Stimulated activated CD4-positive, alpha-beta T cell treated with anti-CD3 and anti-CD28 coated beads, Interleukin-2, amount 100 ng/mL, for 48 hours (primary cell): ENCODE data around the gene CTSH.
"Not testable (repeated sequence)": the region's sequence is repeated elsewhere in the genome, so short reads cannot be mapped to it uniquely, and the experiment has no call there.

Experiments
- DNase-seq, 2 donors: peaks; one replicate each; pipeline ENCODE4 v3.0.0-alpha.2; 2020

CTSH gene

DNA sequence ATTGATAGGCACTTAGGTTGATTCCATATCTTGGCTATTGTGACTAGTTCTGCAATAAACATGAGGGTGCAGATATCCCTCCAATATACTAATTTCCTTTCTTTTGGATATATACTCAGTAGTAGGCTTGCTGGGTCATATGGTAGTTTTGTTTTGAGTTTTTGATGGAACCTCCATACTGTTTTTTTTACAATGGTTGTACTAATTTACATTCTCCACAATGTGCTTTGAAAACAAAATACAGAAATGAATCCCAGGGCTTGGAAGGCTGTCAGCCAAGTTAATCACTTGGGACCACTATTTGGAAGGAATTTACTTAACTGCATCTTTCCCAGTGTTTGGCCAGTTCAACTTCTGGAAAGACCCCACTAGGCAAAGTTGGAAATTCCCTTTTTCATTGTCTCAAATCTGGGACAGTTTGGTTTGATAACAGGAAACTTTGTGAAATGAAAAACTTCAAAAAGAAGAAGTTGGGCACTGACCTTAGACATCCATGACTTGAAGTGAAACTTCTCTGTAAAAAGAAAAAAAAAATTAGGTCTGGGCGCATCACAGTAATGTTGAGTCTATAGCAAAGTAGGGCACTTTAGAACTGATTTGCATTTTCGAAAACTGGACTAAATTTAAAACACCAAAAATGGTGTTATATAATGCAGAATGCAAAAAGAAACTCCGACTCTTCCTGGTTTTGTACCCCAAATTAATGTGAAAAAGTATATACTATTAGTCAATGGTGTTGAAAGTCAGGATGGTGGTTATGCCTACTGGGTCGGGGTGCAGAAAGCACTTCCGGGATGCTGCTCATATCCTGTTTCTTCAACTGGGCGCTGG lies 6.0 kb downstream of the CTSH start:
- no peak for DNase-seq

DNA sequence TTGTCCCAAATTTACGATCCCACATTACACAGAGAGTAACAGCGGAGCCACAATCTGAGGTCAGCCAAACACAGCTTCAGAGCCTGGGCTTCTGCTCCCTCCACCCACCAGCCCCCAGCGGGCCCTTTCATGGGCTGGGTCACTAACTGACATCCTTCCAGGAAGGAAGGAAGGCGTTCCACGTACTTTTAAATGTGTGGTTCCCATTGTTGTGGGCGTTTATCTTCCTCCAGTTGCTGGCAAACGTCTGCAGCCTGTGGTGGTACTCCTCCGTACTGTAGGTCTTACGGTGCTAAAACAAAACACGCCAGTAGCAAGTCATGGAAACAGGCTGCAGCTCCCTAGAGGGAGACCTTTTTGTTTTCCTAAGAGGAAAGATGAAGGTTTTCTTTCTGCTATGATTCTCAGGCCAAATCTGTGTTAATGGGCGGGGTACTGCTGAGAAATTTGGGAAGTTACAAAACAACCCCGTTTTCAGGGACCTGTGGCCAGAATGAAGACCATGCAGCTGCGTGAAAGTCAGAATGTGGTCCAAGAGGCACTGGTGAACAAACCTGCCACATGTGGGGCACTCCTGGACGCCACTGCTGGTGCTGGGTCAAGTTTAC lies 7.6 kb downstream of the CTSH start:
- DNase-seq: no peak

DNA sequence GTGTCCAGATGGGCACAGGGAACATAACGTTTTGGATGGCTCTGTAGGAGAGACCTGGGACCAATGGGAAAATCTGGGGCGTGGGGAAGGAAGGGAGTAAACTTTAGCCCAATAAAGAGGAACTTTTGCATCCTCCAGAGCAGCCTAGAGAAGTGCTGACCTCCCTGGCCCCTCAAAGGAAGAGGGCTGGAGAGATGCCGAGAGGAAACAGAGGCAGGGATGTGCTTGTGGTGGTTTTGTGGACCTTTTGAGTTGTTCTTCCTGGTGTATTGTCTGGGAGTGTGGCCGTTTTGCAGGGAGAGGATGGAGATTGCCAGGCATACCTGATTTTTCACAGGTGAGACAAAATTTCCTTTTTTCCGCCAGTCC lies 10.2 kb downstream of the CTSH start:
- no peak for DNase-seq

DNA sequence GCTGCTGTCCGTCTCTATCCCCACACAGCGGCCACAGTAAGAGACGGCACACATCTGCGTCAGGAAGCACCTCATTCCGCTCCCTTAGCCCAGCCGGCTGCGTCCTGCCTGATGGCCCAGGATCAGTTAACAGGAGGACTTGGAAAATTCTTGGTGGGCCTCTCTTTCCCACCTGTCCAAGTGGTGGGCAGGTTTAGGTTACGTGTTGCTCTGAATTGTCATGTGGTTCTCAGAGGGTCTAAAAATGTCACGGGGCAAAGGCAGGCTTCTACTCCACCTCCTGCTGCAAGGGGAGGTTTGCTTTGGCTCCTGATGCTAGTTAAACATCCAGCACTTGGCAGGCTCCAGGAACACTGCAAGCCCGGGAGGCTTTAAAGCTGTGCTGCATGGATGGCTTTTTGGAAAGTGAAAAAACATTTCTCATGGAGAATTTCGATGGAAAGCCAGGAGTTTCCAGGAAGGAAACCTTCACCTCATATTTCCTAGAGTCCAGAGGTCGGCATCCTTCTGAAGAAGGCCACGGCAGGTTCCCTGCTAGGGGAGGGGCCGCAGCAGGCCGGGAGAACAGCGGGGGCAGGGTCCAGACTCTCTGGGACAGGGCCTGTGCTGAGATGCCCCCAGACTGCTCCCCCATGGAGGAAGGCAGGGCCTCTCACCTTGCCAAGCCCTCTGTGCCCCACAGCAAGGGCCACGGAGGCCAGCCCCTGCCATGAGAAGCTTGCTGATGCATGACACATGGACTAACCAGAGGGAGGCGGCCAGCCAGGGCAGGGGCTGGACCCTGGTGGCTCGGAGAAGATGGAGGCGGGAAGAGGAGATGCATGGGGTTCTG lies 10.8 kb downstream of the CTSH start:
- DNase-seq: no peak

DNA sequence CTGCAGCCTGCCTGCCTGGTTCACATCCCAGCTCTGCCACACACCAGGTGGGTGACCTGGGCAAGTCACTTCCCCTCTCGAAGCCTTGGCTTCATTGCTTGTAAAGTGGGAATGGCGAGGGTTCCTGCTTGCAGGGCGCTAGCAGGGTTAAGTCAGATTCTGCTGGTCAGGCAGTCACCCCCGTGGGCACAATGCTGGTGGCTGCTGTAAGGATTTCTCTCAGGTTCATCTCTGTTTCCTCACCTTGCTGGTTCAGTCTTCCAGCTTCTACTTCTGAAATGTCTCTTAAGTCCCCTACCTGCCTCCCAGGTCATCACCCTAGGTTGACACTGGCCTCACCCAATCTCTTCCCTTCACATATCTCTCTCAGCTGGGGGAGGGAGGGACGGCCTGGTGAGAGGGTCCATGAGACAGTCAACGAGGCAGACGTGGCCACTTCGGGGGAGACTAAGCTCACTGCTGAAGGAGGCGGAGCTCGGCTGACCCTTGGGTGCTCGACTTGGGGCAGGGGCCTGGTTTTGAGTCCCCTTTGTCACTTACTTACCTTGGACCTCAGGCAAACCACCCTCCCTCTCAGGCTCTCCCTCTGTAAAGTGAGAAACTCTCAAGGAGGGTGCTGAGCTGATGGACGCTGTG lies 11.5 kb downstream of the CTSH start:
- no peak for DNase-seq

DNA sequence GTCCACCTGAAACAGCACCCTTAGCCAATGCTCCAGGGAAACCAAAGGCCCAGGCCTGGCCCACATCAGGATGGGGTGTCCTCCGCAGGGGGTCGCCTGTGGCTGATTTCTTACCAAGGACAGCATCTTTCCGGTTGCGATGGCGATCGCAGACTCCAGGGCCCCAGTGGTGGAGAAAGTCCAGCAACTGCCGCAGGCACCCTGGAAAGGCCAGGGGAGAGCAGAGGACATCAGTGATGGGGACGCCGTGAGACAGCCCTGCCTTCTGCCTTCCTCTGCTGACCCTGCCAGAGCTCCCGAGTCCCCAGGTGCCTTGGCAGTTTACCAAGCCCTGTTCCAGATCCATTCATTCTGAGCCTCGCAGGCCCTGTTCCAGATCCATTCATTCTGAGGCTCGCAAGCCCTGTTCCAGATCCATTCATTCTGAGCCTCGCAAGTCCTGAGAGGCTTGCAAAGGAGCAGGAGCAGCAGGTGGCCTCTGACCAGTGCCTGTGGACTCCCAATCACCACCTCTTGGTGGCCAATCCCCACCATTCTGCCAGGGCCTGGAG lies 12.5 kb downstream of the CTSH start:
- no peak for DNase-seq

DNA sequence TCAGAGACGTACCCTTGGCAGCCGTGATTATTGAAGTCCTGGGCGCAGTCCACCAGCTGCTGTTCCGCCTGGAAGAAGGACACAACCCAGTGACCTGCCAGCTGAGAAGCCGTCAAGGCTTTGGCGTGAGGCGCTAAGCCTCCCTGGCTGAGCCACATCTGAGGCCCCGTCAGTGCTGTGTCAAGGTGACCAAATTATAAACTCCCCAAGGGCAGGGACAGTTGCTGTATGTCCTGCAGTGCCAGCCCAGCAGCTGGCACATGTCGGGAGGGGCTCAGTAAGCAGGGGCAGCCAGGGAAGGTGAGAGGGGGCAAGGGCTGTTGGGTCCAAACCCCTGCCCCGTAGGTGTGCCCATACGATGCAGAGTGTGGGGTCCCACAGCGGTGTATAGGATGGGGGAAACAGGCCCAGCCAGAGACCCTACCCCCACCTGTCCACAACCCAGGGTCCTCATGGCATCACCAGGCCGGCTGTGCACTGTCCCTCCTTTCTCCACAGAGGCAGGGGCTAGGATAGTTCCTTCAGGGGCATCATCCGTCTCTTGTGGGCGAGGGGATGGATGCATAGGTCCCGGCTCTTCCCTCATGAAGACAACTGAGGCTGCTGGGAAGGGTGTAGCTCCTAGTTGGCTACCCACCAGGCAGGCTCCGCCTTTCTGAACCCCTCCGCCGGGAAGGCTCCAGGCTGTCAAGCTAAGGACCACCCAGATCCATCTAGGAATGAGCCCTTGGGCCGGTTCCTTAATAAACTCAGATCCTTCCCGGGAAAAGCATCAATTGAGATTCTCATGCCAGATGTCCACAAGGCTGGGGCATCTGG lies 13.2 kb downstream of the CTSH start:
- DNase-seq: no peak

DNA sequence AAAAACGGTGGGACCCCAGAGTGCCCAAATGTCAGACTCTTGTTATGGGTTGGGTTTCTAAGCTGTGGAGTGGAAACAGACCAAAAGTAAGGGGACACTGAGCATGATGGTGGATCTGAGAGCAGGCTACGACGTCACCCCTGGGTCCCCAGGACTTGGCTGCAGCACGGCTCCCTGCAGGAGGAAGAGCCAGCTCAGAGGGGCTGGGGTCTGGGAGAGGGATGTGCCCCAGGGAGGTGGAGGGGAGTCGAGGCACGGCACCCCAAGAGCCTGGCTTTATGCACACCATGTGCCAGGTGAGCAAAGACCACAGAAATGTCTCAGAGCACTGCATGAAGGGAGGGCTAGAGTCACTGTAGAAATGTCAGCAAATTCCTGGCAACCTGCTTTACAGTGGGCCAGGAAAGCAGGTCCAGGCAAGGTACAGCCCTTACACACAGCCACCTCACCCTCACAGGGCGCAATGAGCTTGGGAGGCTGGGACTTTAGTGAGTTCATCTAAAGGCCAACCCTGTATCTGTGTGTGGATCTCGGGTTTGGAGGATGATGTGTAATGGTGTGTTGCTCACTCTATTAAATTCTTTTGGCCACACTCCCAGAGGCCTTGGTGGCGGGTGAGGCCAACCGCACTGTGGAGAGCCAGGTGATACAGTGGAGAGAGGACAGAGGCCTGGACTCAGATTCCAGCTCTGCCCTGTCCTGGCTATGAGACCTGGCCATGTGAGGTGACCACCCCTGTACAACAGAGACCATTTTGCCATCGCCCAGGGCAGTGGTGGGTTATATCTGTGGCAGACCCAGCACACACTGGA lies 14.1 kb downstream of the CTSH start:
- DNase-seq: no peak

DNA sequence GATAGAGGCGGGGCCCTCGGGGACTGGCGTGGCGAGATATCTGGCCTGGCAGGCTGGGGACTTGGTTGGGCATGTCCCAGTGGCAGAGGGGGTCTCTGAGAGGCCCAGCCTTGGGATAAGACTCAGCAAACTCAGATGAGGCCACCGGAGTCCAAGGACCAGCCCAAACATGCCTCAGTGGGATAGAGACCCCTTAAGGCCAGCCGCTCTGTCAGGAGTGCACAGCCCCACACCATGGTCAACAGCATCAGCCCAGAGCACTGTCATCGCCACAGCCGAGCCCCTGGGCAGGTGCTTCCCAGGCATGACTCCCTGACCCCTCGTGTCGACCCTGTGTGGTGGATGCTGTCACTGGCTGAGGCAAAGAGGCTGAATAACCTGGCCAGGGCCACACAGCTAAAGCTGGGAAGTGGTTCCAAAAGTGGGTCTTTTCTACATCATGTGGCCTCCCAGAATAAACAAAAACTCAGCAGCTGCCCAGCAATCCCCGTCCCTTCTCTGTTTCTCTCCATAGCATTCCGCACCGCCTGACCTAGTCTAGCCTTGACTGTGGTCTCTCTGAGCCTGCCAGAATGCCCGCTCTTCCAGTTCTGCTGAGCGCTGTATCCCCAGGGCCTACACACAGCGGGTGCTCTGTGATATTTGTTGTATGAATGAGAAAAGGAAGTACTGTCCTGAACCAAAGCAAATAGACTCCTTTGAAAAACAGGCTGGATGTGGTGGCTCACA lies 15.1 kb downstream of the CTSH start:
- DNase-seq: no peak

DNA sequence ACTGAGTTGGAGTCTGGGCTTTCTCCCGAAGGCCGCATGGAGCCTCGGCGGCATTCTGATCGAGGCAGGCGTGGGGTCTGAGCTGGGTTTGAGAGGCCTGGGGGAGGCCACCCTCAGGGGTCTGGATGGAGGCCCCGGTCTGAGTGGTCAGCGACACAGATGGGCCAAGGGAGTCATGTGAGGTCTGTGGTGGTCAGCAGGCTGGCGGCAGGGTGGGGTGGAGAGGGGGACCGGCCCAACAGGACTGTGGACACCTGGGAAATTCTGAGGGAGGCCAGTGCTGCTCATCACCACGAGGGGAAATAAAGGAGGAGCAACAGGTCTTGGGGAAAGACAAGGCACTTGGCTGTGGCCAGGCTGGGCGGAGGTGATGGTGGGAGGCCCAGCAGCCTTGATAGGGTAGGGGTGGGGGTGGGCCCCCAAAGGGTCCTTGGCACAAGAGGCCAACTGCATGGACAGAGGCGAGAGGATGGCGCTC lies 16.2 kb downstream of the CTSH start:
- no peak for DNase-seq

DNA sequence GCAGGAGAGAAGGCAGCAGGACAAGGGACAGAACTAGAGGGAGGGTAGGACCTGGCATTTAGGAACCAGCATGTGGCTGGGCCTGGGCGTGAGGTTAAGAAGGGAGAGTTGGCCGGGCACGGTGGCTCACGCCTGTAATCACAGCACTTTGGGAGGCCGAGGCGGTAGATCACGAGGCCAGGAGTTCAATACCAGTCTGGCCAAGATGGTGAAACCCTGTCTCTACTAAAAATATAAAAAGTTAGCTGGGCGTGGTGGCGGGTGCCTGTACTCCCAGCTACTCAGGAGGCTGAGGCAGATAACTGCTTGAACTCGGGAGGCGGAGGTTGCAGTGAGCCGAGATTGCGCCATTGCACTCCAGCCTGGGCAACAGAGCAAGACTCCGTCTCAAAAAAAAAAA lies 16.7 kb downstream of the CTSH start:
- not testable (repeated sequence) for DNase-seq

DNA sequence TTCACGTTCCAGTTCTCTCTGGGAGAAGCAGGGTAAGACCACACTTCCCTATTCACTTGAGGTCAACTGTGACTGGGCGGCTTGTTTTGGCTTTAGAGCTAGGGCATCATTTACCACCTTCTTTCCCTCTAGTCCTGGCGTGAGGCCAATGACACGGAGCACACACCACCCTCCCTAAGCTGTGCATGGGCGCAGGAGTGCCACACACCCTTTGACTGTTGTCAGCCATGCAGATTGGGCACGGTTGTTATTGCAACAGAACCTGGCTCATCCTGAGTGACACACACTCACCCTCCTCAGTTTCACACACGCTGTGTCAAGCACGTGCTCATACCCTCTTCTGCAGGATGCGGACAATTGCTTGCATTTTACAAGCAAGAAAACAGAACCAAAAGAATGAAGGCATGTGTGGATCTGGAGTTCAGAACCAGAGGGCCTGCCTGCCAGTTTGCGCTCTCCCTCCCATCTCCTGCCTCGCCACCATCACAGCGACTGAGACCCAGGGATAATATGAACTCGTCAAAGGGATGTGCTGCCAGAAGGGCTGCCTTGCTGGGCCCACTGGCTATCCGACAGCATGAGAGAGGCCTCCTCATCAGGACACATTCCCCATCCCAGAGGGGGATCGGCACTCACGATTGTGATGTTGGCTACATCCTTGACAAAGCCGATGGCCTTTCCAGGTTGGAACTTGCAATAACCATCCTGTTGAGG lies 17.6 kb downstream of the CTSH start:
- no peak for DNase-seq

DNA sequence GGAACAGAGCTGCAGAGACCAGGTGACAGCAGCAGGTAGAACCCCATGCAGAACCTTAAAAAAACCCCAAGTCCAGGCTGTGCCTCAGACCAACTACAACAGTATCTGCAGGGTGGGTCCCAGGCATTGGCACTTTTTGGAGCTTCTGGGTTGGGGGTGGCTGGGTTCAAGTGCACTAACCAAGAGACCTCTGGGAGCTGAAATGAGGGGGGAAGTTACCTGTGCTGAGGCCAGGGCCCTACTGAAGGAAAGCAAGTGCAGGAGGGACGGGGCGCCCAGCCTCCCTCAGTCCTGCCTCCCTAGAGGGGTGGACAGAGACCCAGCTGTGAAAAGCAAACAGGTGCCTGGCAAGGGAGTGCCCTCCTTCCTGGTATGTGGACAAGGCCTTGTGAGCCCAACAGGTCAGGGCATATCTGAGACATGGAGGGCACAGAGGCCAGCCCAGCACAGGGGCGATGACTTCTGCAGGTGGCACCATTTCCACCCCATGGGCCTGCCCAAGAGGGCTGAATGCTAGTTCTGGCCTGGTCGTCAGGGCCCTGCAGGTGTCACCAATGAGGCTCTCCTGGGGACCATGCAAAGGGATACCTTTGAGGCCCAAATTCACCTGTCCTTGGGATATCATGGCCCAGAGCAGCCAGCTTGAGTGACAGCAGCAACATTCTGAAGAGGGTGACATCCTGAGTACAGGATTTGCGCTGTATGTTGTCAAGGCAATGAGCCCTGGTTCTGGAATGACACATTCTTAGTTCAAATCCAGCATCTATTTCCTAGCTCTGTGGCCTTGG lies 18.7 kb downstream of the CTSH start:
- DNase-seq: no peak

DNA sequence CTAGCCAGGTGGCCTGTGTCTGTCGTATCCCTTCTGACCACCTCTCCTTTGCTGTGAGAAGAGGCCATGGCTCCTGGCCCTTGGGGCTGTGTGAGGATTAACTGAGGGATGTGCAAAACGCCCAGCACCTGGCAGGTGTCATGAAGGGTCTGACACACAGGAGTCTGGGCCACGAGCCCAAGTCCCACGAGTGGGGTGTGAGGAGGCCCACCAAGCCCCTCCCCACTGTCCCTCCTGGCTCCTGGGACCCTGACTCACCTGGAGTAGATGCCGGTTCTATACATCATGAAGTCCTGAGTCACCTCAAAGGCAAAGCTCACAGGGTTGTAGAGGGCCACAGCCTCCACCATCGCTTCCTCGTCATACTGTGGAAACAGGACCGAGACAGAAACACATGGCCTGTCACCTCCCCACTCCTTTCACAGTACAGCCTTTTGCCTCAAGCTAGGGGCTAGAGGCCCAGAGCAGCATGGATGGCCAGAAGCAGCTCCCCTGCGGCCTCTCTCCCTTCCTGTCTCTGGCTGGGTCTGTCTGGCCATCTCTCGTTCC lies 19.7 kb downstream of the CTSH start:
- no peak for DNase-seq

DNA sequence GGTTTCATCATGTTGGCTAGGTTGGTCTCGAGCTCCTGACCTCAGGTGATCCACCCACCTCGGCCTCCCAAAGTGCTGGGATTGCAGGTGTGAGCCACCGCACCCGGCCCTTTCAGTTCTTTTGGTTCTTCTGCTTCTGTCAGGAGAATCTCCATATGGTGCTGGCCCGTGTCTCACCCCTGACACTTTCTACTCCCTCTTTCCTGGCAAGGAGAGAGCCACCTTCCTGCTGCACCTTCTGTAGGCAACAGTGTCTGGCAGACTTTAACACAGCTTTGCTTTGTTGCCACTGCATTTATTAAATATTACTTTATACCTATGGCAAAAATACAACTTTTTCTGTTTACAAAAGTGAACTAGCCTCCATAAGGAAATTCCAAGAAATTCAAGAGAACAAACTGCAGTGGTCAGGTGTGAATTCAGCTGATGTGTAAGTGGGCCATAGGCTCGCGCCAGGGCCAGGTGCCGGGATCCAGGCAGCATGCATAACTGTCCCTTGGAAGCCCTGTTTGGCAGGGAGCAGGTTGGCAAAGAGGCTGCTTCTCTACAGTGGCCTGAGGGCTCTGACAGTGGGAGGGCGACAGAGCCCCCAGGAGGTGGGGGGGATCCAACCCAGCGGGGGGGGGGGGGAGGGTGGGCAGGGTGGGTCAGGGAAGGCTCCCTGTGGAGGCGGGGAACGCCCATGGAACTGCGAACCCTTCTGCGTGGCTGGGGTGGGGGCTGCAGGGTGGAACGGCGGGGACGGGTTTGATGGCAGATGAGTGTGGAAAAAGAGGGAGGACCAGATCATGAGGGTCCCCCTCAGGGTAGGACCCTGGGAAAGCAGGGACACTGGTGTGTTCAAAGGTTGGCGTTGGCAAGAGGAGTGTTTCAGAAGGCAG lies 21.1 kb downstream of the CTSH start:
- DNase-seq: no peak

DNA sequence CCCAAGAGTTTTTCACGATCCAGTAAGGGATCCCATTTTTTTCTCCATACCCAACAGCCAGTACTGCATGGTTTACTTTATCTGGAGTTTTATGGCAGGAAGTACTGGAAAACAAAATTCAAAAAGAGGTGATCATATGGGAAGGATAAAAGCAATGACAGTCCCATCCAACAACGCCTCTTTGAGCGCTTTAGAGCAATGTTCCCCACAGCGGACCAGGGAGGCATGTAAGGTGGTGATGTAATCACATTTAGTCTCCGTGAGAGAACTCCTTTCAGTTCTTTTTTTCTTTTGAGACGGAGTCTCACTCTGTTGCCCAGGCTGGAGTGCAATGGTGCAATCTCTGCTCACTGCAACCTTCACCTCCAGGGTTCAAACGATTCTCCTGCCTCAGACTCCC lies 21.8 kb downstream of the CTSH start:
- no peak for DNase-seq

DNA sequence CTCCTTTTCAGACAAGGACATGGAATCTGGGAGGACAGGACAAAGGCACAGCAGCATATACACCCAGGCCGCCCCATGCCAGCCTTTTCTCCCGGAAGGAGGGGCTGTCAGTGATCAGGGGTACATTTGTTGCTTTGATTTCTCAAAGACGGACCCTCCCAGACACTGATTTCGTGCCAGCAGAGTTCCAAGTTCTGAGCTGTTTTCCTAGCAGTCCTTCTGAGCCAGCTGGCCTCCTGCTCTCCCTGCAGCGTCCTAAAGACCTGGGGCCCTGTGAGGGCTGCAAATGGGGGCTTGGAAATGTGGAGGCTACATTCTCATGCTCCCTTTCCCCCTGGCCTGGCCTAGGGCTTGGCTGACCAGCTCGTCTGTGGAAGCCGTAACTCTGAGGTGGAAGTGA lies 22.3 kb downstream of the CTSH start:
- DNase-seq: no peak

DNA sequence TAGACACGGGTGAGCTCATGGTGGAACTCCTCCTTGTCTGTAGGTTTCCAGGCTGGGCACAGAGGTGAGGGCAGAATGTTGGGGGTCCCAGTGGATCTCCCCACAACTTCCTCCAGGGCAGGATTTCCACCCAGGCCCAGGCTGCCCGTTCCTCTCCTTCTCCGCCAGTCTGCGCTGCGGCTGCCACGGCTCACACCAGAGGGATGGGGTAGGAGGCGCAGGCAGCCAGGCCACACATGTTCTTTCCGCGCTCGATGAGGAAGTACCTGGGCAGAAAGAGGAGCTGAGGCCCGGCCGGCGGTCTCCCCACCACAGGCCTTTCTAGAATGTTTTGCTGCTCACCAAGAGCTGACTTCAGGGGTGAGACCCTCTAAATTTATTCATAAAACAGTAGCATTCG lies 22.9 kb downstream of the CTSH start:
- DNase-seq: no peak
